Body of pancreas (tissue), 4 donors: Measurements from ENCODE around the gene GRAP2. TPM values are rescaled to one million over a fixed set of nuclear protein-coding genes. Genes with fewer than 3 reads are reported as not detected.
"Not testable (repeated sequence)": the region's sequence is repeated elsewhere in the genome, so short reads cannot be mapped to it uniquely, and the experiment has no call there.

ENCODE experiments used
- ATAC-seq: fragments of 150-250 bp; one replicate; pipeline ENCODE4 v1.9.1; 2016
- DNase-seq, 4 donors: peaks; one replicate each; pipeline ENCODE4 v3.0.0-alpha.2; 2019
- H3K27ac ChIP-seq, 4 donors: fragments of 200-600 bp; sonication (generic); 1 replicate in 3 of 4; 2 replicates in 1 of 4; pipeline versions ENCODE4 v1.5.1 to v1.6.1; 2016 to 2019; ENCODE audit warnings: mild to moderate bottlenecking in 1 of 4, mixed read lengths in 1 of 4, moderate library complexity in 1 of 4
- H3K27me3 ChIP-seq, 2 donors: fragments of 200-600 bp; sonication (generic); one replicate each; pipeline ENCODE4 v1.6.0; 2016; ENCODE audit warnings: mild to moderate bottlenecking in 1 of 2
- H3K36me3 ChIP-seq, 2 donors: fragments of 200-600 bp; sonication (generic); replicated peaks in 1 of 2; 2 replicates each; pipeline ENCODE4 v1.5.1; 2016; ENCODE audit warnings: low read depth in 2 of 2; ENCODE audit not compliant: insufficient read depth in 1 of 2
- H3K4me1 ChIP-seq: fragments of 200-600 bp; sonication (generic); one replicate; pipeline ENCODE4 v1.6.0; 2016
- H3K4me3 ChIP-seq, 2 donors: fragments of 200-600 bp; sonication (generic); 1 replicate in 1 of 2; 2 replicates in 1 of 2; pipeline ENCODE4 v1.5.1; 2016 to 2019
- H3K9me3 ChIP-seq, 3 donors: fragments of 200-600 bp; sonication (generic); 1 replicate in 2 of 3; 2 replicates in 1 of 3; pipeline ENCODE4 v1.5.1; 2016
- POLR2A ChIP-seq, 3 donors: fragments of 450-650 bp; IDR thresholded peaks; one replicate each; pipeline ENCODE4 v1.6.1; 2016; ENCODE audit warnings: antibody characterized with exemption in 3 of 3, mild to moderate bottlenecking in 2 of 3
- WGBS, 2 donors: methylation state at CpG; one replicate each; pipeline ENCODE4 v1.1.5; 2017; 5-methylcytosine and 5-hydroxymethylcytosine counted together
- intact Hi-C: fragments of 100-400 bp; cut with DNase I; formaldehyde crosslinking; loops from one replicate; pipeline ENCODE4 v1.15.1; 2023
- total RNA-seq, 2 donors: library from RNA; depleted of rRNA; stranded (reverse); fragments of >200 nt; gene quantifications; one replicate each; pipeline ENCODE4 v1.1.0, GENCODE V29; 2016
- TF ChIP-seq, protein P1 (sequence below), 7 experiments: fragments of 450-650 bp in 4 of 7; fragments of 200-600 bp in 3 of 7; sonication (generic) in 3 of 7; IDR thresholded peaks; one replicate each; pipeline ENCODE4 v1.5.1; 2016 to 2019; ENCODE audit warnings: antibody characterized with exemption in 7 of 7

Gene GRAP2
- total RNA-seq, 2 donors from 2014 or later, result 0.78 to 0.99 TPM

DNA sequence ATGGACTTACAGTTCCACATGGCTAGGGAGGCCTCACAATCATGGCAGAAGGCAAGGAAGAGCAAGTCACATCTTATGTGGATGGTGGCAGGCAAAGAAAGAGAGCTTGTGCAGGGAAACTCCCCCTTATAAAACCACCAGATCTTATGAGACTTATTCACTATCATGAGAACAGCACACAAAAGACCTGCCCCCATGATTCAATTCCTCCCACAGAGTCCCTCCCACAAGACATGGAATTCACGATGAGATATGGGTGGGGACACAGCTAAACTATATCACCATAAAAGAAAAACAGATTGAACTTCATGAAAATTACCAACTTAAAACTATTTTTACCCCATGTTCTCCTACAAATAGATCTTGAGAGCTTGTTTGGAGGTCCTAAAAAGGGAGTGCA lies 26.9 kb upstream of the GRAP2 start:
- Histone ChIP-seq H3K27ac (no peak overlapping the region), H3K9me3 (no peaks in the 10 kb centered on the region), H3K4me1 (no peaks in the 10 kb centered on the region), H3K27me3 (no peaks in the 10 kb centered on the region), H3K4me3 (no peak overlapping the region), H3K36me3 (no peaks in the 10 kb centered on the region)
- ATAC-seq (no peak), DNase-seq (no peak)
- intact Hi-C loops, result no loop called here
- TF ChIP-seq, protein P1, sequence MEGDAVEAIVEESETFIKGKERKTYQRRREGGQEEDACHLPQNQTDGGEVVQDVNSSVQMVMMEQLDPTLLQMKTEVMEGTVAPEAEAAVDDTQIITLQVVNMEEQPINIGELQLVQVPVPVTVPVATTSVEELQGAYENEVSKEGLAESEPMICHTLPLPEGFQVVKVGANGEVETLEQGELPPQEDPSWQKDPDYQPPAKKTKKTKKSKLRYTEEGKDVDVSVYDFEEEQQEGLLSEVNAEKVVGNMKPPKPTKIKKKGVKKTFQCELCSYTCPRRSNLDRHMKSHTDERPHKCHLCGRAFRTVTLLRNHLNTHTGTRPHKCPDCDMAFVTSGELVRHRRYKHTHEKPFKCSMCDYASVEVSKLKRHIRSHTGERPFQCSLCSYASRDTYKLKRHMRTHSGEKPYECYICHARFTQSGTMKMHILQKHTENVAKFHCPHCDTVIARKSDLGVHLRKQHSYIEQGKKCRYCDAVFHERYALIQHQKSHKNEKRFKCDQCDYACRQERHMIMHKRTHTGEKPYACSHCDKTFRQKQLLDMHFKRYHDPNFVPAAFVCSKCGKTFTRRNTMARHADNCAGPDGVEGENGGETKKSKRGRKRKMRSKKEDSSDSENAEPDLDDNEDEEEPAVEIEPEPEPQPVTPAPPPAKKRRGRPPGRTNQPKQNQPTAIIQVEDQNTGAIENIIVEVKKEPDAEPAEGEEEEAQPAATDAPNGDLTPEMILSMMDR (IDR thresholded peaks at IDR 0.05), result no peak
- no peak for TF ChIP-seq POLR2A (IDR thresholded peaks at IDR 0.05)
- 25 to 48% methylated on average over 1 of the region's 1 CpG for WGBS, 2 donors

DNA sequence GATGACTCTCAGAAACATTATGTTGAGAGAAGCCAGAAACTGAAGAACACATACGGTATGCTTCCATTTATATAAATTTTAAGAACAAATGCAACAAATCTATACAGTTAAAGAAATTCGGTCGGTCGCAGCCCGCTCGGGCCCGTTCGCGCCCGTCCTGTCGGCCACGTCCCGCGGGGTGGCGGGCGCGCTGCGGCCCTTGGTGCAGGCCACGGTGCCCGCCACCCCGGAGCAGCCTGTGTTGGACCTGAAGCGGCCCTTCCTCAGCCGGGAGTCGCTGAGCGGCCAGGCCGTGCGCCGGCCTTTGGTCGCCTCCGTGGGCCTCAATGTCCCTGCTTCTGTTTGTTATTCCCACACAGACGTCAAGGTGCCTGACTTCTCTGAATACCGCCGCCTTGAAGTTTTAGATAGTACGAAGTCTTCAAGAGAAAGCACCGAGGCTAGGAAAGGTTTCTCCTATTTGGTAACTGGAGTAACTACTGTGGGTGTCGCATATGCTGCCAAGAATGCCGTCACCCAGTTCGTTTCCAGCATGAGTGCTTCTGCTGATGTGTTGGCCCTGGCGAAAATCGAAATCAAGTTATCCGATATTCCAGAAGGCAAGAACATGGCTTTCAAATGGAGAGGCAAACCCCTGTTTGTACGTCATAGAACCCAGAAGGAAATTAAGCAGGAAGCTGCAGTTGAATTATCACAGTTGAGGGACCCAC lies 25.6 kb upstream of the GRAP2 start:
- 83 to 92% methylated on average over 38 to 42 of the region's 42 CpGs for WGBS, 2 donors
- H3K9me3 ChIP-seq, H3K27ac ChIP-seq, H3K36me3 ChIP-seq, H3K4me3 ChIP-seq, ATAC-seq, intact Hi-C loops, DNase-seq, H3K4me1 ChIP-seq, H3K27me3 ChIP-seq: not testable (repeated sequence)

DNA sequence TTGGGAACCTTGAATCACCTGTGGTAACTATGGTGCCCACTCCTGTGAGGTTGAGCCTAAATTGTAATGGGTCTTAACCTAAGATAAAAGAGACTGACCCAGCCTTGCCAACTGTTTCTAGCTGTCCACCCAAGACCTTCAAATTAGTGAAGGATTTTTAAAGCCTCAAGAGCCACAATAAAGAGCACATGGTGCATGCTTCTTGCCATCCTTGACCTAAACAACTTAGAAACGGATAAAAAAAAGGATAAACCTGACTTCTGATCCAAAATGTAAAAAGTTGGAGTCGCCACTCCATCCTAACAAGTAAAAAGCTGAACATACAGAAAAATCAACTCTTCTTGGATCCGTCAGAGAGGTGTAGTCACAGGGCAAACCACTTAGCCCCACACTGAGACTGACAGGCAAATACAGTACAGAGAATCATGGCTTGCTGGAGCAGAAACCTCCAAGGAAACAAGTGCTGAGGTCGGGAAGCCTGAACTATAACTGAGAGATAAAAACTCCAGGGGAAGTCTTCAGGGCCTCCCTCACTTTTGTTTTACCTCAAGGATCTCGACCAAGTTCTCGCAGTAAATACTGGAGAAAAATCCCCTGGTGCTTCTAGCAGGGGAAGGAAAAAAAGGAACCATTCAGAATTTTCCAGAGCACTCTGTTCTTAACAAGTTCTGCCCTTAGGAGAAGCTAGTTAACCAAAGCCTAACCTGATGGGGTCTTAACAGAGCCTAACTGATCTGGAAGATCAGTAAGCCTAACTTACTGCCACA lies 23.6 kb upstream of the GRAP2 start:
- DNase-seq, result no peak
- Histone ChIP-seq H3K9me3 (no peaks in the 10 kb centered on the region), H3K36me3 (no peaks in the 10 kb centered on the region), H3K27me3 (no peaks in the 10 kb centered on the region), H3K4me1 (no peaks in the 10 kb centered on the region), H3K4me3 (no peak overlapping the region), H3K27ac (no peak overlapping the region)
- no peak for ATAC-seq
- intact Hi-C loops, result no loop called here
- TF ChIP-seq, protein P1 (IDR thresholded peaks at IDR 0.05), result no peak
- no peak for TF ChIP-seq POLR2A (IDR thresholded peaks at IDR 0.05)
- 72% methylated on average over 6 of the region's 6 CpGs for WGBS, 2 donors

DNA sequence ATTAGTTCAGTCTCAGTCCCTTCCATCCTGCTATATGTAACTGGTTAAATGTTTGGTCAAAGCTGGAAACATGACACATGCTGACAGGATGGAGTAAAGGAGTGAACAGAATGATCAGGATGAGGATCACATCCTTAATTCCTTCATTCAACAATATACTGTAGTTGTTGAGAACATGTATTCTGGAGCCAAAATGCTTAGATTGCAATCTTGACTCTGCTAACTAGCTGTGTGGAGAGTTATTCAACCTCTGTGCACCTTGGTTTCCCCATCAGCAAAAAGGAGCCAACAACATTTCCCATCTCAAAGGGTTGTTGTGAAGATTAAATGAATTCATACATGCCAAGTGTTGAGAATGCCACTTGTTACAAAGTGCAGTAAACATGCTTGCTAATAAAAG lies 20.2 kb upstream of the GRAP2 start:
- H3K9me3 ChIP-seq, result no peaks in the 10 kb centered on the region
- H3K4me3 ChIP-seq, result no peak overlapping the region
- ATAC-seq, result no peak
- no peaks in the 10 kb centered on the region for H3K27me3 ChIP-seq
- TF ChIP-seq, protein P1 (IDR thresholded peaks at IDR 0.05), result no peak
- TF ChIP-seq POLR2A (IDR thresholded peaks at IDR 0.05), result no peak
- H3K36me3 ChIP-seq, result no peaks in the 10 kb centered on the region
- H3K27ac ChIP-seq, result no peak overlapping the region
- no peak for DNase-seq
- no peaks in the 10 kb centered on the region for H3K4me1 ChIP-seq
- intact Hi-C loops, result no loop called here

DNA sequence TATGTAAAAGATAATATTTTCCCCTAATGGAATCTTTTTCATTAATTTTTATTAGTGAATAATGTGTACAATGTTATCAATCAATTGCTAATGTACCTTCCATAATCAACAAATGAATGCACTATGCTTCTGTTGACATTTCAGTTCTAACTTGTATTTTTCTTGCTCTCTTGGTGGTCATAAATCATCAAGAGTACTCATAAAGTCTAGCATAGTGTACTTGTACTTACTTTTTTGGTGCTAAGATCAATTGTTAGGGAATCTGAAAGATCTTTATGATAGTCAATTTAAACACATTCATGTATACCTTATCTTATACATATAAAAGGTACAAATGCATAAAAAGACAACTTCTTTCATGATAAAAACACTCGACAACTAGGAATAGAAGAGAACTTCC lies 17.8 kb upstream of the GRAP2 start:
- no peak for ATAC-seq
- no peak for TF ChIP-seq POLR2A (IDR thresholded peaks at IDR 0.05)
- TF ChIP-seq, protein P1 (IDR thresholded peaks at IDR 0.05), result no peak
- H3K4me3 ChIP-seq, result no peak overlapping the region
- no peaks in the 10 kb centered on the region for H3K4me1 ChIP-seq
- no peaks in the 10 kb centered on the region for H3K36me3 ChIP-seq
- H3K9me3 ChIP-seq, result no peaks in the 10 kb centered on the region
- DNase-seq, result no peak
- H3K27ac ChIP-seq, result no peak overlapping the region
- H3K27me3 ChIP-seq, result no peaks in the 10 kb centered on the region
- intact Hi-C loops, result no loop called here
- WGBS, 2 donors, result 79 to 81% methylated on average over 1 of the region's 1 CpG

DNA sequence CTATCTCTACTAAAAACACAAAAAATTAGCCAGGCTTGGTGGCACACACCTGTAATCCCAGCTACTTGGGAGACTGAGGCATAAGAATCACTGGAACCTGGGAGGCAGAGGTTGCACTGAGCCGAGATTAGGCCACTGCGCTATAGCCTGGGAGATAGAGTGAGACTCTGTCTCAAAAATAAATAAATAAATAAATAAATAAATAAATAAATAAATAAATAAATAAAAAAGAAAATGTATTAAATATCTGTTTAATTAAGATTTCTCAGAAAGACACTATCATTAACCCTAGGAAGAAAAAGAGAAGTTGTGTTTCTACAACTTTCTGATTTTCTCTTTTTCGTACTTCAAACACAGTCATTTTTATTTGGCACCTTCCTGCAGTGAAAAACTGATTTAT lies 11.0 kb upstream of the GRAP2 start:
- not testable (repeated sequence) for ATAC-seq, DNase-seq

More for the DNA sequence above, 11.0 kb upstream of the GRAP2 start:
- H3K4me3 ChIP-seq, H3K9me3 ChIP-seq, H3K27me3 ChIP-seq, H3K36me3 ChIP-seq, intact Hi-C loops, H3K4me1 ChIP-seq, H3K27ac ChIP-seq: not testable (repeated sequence)
- 93 to 95% methylated on average over 3 of the region's 3 CpGs for WGBS, 2 donors
